WTC11 (cell line): ENCODE measurements around the gene JMJD4.

ENCODE experiments used
- ATF3 ChIP-seq: sonication (generic); formaldehyde crosslinking; conservative IDR thresholded peaks from 2 replicates; pipeline ENCODE4 v1.8.1; 2022; ENCODE audit warnings: mild to moderate bottlenecking, missing genetic modification reagents
- CBFB ChIP-seq: sonication (generic); formaldehyde crosslinking; IDR thresholded peaks from 2 replicates; pipeline ENCODE4 v1.8.1; 2022; ENCODE audit warnings: mild to moderate bottlenecking, low read depth, missing genetic modification reagents
- ETV6 ChIP-seq: sonication (generic); formaldehyde crosslinking; IDR thresholded peaks from 2 replicates; pipeline ENCODE4 v1.8.1; 2022; ENCODE audit warnings: mild to moderate bottlenecking, missing genetic modification reagents
- FOXJ3 ChIP-seq: sonication (generic); formaldehyde crosslinking; IDR thresholded peaks from 2 replicates; pipeline ENCODE4 v1.9.0; 2021; ENCODE audit warnings: missing genetic modification reagents, mild to moderate bottlenecking, borderline replicate concordance
- NFYB ChIP-seq: sonication (generic); formaldehyde crosslinking; conservative IDR thresholded peaks from 2 replicates; pipeline ENCODE4 v1.8.0; 2022; ENCODE audit warnings: low read depth, missing genetic modification reagents
- TCF7 ChIP-seq: sonication (generic); formaldehyde crosslinking; IDR thresholded peaks from 2 replicates; pipeline ENCODE4 v1.8.0; 2022; ENCODE audit warnings: mild to moderate bottlenecking, low read depth, missing genetic modification reagents, moderate library complexity
- TEAD4 ChIP-seq: sonication (generic); formaldehyde crosslinking; IDR thresholded peaks from 2 replicates; pipeline ENCODE4 v1.8.0; 2022; ENCODE audit warnings: mild to moderate bottlenecking, missing genetic modification reagents
- TF ChIP-seq, protein P1 (sequence below): fragments of 200-600 bp; IDR thresholded peaks from 2 replicates; pipeline ENCODE4 v1.8.0; 2022; ENCODE audit warnings: antibody characterized with exemption
- TF ChIP-seq, protein P2 (sequence below): sonication (generic); formaldehyde crosslinking; IDR thresholded peaks from 2 replicates; pipeline ENCODE4 v1.8.1; 2022; ENCODE audit warnings: missing genetic modification reagents, borderline replicate concordance

GRCh38 chr1:227759341-227760300, 24.5 kb upstream of the JMJD4 start:
- TF ChIP-seq CBFB (no peak), NFYB (CRISPR knock-in tag) (no peak), ETV6 (CRISPR knock-in tag) (no peak), ATF3 (CRISPR knock-in tag) (no peak), TCF7 (no peak), TEAD4 (CRISPR knock-in tag) (no peak), FOXJ3 (no peak)
- TF ChIP-seq, protein P1, sequence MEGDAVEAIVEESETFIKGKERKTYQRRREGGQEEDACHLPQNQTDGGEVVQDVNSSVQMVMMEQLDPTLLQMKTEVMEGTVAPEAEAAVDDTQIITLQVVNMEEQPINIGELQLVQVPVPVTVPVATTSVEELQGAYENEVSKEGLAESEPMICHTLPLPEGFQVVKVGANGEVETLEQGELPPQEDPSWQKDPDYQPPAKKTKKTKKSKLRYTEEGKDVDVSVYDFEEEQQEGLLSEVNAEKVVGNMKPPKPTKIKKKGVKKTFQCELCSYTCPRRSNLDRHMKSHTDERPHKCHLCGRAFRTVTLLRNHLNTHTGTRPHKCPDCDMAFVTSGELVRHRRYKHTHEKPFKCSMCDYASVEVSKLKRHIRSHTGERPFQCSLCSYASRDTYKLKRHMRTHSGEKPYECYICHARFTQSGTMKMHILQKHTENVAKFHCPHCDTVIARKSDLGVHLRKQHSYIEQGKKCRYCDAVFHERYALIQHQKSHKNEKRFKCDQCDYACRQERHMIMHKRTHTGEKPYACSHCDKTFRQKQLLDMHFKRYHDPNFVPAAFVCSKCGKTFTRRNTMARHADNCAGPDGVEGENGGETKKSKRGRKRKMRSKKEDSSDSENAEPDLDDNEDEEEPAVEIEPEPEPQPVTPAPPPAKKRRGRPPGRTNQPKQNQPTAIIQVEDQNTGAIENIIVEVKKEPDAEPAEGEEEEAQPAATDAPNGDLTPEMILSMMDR, result no peak
- TF ChIP-seq, protein P2, sequence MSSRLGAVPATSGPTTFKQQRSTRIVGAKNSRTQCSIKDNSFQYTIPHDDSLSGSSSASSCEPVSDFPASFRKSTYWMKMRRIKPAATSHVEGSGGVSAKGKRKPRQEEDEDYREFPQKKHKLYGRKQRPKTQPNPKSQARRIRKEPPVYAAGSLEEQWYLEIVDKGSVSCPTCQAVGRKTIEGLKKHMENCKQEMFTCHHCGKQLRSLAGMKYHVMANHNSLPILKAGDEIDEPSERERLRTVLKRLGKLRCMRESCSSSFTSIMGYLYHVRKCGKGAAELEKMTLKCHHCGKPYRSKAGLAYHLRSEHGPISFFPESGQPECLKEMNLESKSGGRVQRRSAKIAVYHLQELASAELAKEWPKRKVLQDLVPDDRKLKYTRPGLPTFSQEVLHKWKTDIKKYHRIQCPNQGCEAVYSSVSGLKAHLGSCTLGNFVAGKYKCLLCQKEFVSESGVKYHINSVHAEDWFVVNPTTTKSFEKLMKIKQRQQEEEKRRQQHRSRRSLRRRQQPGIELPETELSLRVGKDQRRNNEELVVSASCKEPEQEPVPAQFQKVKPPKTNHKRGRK (CRISPR knock-in tag), result no peak
